Eye (tissue), 1 donor: Measurements from ENCODE around the gene CELF4.
"Not testable (repeated sequence)": the region's sequence is repeated elsewhere in the genome, so short reads cannot be mapped to it uniquely, and the experiment has no call there.

ENCODE experiments used
- DNase-seq: peaks from one replicate; pipeline ENCODE4 v3.0.0-alpha.2; 2015

Gene CELF4

DNA sequence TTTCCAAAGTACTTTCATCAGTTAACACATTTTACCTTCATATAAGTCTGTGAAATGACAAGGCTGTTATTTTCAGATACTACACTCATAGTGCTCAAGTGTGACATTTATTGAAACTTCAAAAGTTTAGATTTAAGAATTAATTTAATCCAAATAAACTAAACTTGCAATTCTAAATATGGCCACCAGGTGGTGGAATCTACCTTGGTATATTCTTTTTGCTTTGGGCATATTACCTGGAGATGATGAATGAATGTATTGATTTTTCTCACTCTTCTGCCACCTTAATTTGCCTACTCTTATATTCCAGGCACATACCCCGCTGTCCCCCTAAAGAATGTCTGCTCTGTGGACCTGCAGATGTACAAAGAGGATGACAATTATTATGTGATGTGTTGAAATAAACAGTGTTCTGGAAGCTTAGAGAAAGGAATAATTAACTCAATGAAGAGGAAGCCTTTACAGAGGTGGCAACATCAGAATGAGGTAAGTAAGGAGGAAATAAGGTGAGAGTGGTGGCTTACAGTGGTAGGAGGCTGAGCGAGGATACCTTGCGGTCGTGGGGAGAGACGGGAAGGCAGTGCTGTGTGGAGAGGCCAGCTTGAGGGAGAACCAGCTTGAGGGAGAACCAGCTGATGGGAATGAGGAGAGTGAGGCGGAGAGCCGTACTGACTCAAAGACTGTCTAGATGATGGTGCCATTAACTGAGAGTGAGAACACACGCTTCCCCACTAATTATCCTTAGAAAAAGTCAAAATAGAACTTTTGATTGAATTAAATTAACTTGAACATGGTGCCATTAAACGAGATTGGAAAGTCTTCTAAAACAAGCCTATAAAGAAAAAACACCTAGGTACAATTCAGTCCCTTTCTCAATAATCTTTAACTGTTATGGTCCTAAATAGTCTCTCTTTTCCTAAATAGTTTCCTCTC is 179.5 kb downstream of the CELF4 start:
- peak; percentile 73 for DNase-seq

DNA sequence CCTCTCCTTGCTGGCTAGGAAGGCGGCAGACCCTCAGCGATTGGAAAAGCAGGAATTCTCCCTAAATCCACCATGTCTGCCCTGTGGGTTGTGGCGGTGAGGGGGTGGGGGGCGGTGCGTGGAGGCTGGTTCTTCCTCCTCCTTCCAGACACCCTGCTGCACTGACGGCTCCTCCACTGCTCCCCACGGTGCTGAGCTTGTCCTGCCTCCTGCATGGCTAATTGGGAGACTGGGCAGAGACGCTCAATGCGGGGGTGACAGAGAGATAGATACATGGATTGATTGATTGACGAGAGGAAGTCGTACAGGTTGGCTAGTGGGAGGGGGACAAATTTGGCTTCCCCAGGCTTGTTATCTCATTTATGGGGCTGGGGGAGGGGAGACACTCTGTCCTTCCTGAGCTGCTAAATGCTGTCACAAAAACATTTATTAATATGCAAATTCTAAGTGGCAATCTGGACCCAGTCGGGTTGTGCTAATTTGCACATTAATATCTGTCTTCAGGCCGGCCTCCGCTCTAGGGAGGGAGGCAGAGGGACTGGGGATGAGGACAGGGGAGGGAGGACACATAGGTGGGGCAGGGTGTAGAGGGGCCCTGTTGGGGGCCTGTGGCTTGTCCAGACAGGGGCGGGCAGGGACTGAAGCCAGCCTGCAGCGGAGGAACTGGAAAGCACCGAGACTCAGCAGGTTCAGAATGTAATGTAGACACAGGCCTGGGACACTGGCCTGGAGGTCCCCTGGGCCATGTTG is 181.6 kb downstream of the CELF4 start:
- no peak for DNase-seq

DNA sequence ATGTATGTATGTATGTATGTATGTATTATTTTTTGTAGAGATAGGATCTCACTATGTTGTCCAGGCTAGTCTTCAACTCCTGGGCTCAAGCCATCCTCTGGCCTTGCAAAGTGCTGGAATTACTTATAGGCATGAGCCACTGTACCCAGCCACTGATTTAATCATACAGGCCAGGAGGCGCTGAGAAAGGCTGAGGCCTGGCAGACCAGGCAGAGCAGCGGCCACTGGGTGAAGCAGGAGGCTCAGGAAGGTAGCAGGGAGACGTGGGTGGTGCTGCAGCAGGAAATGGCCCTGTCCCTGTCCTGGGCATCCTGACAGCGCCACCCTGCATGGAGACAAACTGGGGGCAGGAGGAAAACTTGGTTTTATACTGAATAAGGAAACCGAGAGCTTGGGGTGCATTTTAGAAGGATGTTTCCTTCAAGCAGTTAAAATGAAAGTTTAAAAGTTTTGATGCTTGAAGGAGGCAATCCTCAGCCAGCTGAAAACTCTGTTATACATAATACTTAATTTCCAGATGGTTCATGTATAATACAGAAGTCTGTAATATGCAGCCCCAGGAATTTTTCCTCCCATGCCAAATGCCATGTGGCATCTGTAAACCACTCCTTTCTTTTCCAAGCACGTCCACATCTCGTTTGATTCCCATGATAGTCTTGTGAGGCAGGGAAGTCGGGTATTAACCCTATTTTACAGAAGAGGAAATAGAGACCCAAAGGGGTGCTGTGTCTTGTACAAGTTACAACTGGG is 182.4 kb downstream of the CELF4 start:
- peak; percentile 47 for DNase-seq

GRCh38 chr18:37381554-37381953 is 184.0 kb downstream of the CELF4 start:
- no peak for DNase-seq

- no peak for DNase-seq
Observed at GRCh38 chr18:37380546-37381110, 185.0 kb downstream of the CELF4 start.

GRCh38 chr18:37378336-37379010 is 187.1 kb downstream of the CELF4 start:
- no peak for DNase-seq

- DNase-seq = no peak
Observed at GRCh38 chr18:37375181-37375580, 190.4 kb downstream of the CELF4 start.

DNA sequence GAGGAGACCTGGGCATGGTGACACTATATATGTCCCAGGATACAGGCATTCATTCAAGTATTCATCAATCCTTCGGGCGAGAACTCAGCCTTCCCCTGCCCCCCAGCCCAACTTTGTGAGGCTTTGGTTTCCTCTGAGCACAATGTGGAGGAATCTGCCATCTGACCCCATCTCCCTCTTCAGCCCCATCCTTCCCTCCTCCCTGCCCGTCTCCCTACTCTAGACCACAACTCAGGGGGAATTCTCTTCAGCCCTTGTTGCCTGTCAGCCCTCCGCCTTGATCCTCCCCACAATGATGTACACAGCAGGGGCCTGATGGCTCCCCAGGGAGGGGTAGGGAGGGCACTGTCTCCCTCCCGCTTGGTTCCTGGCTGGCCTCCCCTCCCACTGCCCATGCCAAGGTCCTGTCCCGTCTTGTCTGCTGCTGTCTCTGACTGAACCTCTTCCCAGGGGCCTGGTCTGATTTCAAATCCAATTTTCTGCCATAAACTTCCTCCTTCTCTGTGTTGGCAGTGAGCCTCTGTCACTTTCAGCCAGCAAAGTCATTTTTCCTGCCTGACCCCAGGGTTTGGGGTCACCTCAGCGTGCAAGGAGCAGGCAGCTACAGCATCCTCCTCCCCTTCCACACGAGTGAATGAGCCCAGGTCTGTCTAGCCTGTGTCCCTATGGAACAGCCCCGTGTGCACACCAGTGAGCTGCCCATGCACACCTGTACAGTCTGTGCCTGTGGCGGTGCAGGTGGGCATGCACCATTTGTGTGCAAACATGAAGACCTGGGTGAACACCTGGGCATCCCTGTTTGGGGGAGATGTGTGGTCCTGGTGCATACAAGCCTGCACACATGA is 197.3 kb downstream of the CELF4 start:
- no peak for DNase-seq

DNA sequence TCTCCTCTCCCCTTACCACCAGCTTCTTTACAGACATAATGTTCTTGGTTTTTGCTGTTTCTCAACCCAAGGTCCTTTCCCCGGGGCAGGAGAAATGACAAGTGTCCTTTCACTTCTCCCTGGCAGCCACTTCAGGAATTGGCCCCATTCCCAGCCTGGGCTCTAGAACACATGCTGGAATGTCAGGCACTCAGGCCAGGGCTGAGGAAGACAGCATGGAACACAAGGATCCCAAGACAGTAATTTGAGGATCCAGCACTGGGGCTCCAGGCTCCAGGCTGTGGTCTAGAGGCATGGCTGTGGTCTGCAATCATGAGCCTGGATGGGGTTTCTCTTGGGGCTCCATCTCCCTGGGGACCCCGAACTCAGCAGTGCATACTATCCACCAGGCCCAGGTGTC is 201.4 kb downstream of the CELF4 start:
- DNase-seq = no peak

DNA sequence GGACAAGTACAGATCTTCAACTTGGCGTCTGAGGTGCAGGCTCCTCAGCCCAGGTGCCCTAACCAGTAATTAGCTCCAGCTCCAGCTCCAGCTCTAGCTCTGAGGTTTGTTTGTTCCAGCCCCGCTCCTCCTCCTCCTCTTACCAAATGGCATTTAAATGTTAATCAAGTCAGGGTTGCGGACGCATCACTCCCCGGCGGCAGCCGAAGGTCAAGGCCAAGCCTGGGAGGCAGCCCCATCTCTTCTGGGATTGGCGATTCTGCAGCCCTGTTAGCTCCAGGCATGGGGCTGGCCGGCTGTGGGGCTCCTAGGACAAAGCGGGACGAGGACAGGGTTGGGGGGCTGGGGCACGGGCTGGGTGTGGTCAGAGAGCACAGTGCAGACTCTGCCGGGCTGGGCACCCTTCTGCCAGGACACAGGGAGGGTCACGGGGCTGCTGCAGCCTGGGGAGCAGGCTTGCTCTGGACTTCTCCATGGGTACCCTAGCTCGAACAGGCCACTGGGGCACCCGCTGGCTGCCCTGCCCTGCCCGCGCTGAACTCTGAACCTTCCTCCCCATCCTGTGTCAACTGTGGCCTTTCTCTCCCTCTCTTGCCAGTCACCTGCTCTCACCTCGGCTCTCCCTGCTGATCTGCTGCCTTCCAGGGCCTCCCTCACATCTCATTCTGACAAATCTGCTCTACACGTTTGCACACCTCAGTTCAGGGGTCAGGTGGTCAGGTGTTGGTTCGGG is 203.3 kb downstream of the CELF4 start:
- no peak for DNase-seq

DNA sequence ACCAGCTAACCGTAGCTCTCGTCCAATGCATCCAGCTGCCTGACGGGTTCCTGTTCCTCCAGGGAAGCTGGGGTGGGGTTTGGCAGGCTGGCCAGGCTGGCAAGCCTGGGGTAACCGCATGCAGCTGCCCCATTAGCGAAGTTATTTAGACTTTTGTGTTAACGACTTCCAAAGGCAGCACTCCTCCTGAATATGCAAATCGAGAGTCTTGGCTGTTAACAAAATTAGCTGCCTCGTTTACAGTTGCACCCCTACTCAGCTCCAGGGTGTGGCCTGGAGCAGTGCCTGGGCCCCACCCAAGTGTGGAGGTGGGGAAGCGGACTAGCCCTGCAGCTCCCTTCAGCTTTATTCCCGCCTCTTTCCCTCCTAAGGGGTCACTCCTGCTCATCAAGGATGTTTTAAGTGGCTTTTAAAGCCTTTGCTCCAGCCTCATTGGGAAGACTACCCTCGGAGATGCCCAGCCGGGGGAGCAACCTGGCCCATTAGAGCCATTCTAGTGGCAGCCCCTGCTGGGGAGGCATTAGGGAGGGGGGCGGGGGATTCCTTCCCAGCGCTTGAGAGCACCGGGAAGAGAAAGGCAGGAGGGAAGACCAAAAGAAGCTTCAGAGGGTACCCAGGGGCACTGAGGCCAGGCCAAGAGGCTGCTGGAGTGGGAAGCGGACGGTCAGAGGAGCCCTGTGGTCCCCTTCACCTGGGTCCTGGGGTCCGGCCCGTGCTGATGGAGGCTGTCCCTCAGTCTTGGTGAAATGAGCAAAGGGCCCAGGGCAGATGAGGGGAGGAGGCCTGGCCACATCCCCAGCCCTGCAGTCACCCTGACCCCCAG is 204.1 kb downstream of the CELF4 start:
- DNase-seq = peak; percentile 59

DNA sequence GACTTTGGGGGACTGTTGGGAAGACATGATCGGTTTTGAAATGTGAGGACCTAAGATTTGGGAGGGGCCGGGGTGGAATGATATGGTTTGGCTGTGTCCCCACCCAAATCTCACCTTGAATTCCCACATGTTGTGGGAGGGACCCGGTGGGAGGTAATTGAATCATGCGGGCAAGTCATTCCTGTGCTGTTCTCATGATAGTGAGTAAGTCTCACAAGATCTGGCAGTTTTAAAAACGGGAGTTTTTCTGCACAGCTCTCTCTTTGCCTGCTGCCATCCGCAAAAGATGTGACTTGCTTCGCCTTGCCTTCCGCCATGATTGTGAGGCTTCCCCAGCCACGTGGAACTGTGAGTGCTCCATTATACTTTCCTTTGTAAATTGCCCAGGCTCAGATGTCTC is 207.5 kb downstream of the CELF4 start:
- DNase-seq = not testable (repeated sequence)

GRCh38 chr18:37355772-37356171 is 209.8 kb downstream of the CELF4 start:
- no peak for DNase-seq

DNA sequence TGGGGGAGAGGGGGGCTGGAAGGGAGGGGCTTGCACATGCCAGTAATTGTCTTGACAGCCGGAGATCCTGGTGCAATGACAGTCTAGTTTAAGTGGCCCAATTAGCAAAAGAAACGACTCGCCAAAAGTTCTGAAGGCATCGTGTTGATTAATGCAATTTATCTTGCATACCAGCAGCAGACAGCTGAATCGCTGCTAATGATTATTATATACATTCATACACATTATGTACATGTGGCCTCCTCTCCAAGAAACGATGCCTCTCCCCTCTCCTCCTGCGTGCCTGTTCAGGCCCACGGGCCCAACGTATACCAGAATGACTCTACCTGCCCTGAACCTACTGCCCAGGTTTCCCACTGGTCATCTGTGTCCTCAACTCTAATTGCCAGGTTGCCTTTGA is 214.5 kb downstream of the CELF4 start:
- no peak for DNase-seq

DNA sequence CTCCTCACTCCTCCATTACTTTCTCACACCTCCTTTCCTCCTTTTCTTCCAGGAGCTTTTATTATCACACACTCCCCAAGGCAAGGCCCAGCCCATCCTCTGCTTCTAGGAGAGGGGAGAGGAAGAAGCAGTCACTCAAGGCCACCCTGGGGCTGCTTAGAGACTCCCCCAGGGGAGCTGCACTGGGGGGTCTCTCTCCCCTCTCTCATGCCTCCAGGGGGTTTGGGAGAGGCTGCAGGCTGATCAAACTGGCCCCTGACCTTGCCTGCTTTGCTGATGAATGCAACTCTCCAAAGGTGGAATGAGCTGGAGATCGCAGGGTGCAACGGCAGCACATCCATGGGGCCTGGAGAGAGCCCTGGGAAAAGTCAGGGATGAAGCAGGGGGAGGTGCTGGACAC is 216.9 kb downstream of the CELF4 start:
- no peak for DNase-seq

GRCh38 chr18:37346048-37346447 is 219.6 kb downstream of the CELF4 start:
- peak; percentile 31 for DNase-seq

GRCh38 chr18:37343542-37343851 is 222.1 kb downstream of the CELF4 start:
- no peak for DNase-seq

- no peak for DNase-seq
Observed at GRCh38 chr18:37341473-37342086, 224.0 kb downstream of the CELF4 start.

- DNase-seq = no peak
Observed at GRCh38 chr18:37341016-37341415, 224.6 kb downstream of the CELF4 start.
